Measurements from ENCODE around the gene PLXDC1.

DNA sequence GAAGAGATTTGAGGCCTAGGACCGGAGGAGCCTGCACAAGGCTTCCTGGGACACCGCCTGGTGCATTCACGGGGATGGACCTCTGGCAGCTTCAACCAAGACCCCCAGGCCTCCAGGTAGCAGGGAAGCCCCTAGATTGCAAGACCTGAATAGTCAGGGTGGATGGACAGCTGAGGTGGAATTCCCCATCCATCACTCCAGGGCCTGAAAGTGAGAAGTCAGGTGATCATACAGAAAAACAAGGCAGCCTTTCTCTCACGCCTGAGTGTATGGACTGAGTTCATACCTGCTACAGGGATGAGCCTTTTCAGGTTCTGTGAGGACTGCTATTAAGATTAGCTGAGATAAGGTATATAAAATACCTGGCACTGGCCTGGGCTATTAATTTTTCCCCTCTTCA, 74.2 kb downstream of the PLXDC1 start:
- TF ChIP-seq, protein P1, sequence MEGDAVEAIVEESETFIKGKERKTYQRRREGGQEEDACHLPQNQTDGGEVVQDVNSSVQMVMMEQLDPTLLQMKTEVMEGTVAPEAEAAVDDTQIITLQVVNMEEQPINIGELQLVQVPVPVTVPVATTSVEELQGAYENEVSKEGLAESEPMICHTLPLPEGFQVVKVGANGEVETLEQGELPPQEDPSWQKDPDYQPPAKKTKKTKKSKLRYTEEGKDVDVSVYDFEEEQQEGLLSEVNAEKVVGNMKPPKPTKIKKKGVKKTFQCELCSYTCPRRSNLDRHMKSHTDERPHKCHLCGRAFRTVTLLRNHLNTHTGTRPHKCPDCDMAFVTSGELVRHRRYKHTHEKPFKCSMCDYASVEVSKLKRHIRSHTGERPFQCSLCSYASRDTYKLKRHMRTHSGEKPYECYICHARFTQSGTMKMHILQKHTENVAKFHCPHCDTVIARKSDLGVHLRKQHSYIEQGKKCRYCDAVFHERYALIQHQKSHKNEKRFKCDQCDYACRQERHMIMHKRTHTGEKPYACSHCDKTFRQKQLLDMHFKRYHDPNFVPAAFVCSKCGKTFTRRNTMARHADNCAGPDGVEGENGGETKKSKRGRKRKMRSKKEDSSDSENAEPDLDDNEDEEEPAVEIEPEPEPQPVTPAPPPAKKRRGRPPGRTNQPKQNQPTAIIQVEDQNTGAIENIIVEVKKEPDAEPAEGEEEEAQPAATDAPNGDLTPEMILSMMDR (IDR thresholded peaks at IDR 0.05), result no peak
- TF ChIP-seq POLR2A (IDR thresholded peaks at IDR 0.05), result no peak

Data from adrenal gland (tissue), 5 donors.